Measurements from ENCODE around the gene PLPP2.

The PLPP2 gene

DNA sequence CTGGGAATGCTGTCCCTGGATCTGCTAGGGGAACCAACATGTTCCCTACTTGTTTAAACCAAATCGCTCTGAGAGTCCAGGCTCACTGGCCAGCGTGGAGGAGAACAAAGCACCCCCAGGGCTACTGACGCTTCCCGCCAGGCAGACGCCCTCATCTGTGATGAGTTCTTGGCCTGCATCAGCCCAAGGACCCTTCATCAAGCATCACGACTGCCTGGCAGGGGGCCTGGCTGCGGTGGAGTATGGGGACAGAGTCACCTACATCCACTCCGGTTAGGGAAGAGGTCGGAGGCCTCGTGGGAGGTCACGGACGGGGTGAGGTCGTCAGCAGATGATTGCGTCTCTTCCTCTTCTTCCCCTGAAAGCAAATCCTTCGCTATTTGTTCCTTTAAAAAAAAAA lies 35.7 kb upstream of the PLPP2 start:
- no peaks in the 10 kb centered on the region for H3K27me3 ChIP-seq (ENCODE audit: insufficient read depth, low read length)
- no peak overlapping the region for H3K4ac ChIP-seq (ENCODE audit: low read depth, low read length)
- no peak overlapping the region for H2BK5ac ChIP-seq (ENCODE audit: low read depth, low read length, poor library complexity)
- H3K4me3 ChIP-seq (ENCODE audit: low read depth, low read length): no peak overlapping the region
- H2BK12ac ChIP-seq (ENCODE audit: low read length): no peak overlapping the region
- H2AFZ ChIP-seq (ENCODE audit: insufficient read depth, low read length, poor library complexity): no peak overlapping the region
- H2AK5ac ChIP-seq (ENCODE audit: low read length): no peak overlapping the region
- no peak overlapping the region for H3K27ac ChIP-seq (ENCODE audit: low read depth, low read length)
- no peak overlapping the region for H3K4me2 ChIP-seq (ENCODE audit: low read length)
- peaks cover 8% of the 10 kb centered on the region for H3K9me3 ChIP-seq (ENCODE audit: insufficient read depth, low read depth, low read length)
- no peaks in the 10 kb centered on the region for H3K4me1 ChIP-seq (ENCODE audit: control insufficient read depth in 1 of 2, insufficient read depth in 2 of 2, low read length in 2 of 2)
- no peaks in the 10 kb centered on the region for H3K79me2 ChIP-seq (ENCODE audit: control insufficient read depth, insufficient read depth, low read length, poor library complexity)
- H3K36me3 ChIP-seq (ENCODE audit: control insufficient read depth in 1 of 2, insufficient read depth in 2 of 2, low read length in 2 of 2): peaks cover 78 to 83% of the 10 kb centered on the region in 2 experiments
- DNase-seq: no peak
- H3K79me1 ChIP-seq (ENCODE audit: low read length): no peaks in the 10 kb centered on the region
- H4K8ac ChIP-seq (ENCODE audit: low read depth, low read length): no peak overlapping the region
- no peak overlapping the region for H4K12ac ChIP-seq (ENCODE audit: low read depth, low read length)
- H3K14ac ChIP-seq (ENCODE audit: low read length): no peak overlapping the region
- H3K18ac ChIP-seq (ENCODE audit: low read length): no peak overlapping the region
- no peak overlapping the region for H3K23ac ChIP-seq (ENCODE audit: low read length)
- no CpG with 5 or more reads among the region's 15 CpGs for WGBS (ENCODE audit: extremely low coverage, insufficient coverage, insufficient read length)
- no peak overlapping the region for H2BK120ac ChIP-seq (ENCODE audit: insufficient read depth, low read length, poor library complexity)
- H3K9ac ChIP-seq (ENCODE audit: low read length): no peak overlapping the region
- no peak overlapping the region for H4K91ac ChIP-seq (ENCODE audit: low read depth, low read length)

DNA sequence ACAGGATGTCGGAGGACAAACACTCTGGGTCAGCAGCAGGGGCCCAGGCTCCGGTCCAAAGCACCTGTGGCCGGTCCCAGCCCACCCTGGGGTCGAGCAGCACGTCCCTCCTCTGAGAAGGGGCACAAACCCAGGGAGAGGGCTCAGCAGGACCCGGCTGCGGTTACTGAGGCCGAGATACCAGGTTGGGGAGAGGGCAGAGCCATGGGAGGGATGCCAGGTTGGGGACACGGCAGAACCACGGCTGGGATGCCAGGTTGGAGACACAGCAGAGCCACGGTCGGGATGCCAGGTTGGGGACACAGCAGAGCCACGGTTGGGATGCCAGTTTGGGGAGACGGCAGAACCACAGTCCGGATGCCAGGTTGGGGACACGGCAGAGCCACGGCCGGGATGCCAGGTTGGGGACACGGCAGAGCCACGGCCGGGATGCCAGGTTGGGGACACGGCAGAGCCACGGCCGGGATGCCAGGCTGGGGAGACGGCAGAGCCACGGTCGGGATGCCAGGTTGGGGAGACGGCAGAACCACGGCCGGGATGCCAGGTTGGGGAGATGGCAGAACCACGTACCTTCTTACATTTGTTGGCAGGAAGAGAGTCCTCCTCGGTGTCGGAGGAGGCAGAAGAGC lies 34.8 kb upstream of the PLPP2 start:
- H3K23ac ChIP-seq (ENCODE audit: low read length): no peak overlapping the region
- no peaks in the 10 kb centered on the region for H3K4me1 ChIP-seq (ENCODE audit: control insufficient read depth in 1 of 2, insufficient read depth in 2 of 2, low read length in 2 of 2)
- H3K79me1 ChIP-seq (ENCODE audit: low read length): no peaks in the 10 kb centered on the region
- peaks cover 8% of the 10 kb centered on the region for H3K9me3 ChIP-seq (ENCODE audit: insufficient read depth, low read depth, low read length)
- DNase-seq: no peak
- no peak overlapping the region for H4K91ac ChIP-seq (ENCODE audit: low read depth, low read length)
- no peak overlapping the region for H3K4ac ChIP-seq (ENCODE audit: low read depth, low read length)
- H3K27me3 ChIP-seq (ENCODE audit: insufficient read depth, low read length): no peaks in the 10 kb centered on the region
- H3K4me2 ChIP-seq (ENCODE audit: low read length): no peak overlapping the region
- H2AFZ ChIP-seq (ENCODE audit: insufficient read depth, low read length, poor library complexity): no peak overlapping the region
- no peaks in the 10 kb centered on the region for H3K79me2 ChIP-seq (ENCODE audit: control insufficient read depth, insufficient read depth, low read length, poor library complexity)
- H3K14ac ChIP-seq (ENCODE audit: low read length): no peak overlapping the region
- WGBS (ENCODE audit: extremely low coverage, insufficient coverage, insufficient read length): no CpG with 5 or more reads among the region's 33 CpGs
- no peak overlapping the region for H3K27ac ChIP-seq (ENCODE audit: low read depth, low read length)
- no peak overlapping the region for H3K9ac ChIP-seq (ENCODE audit: low read length)
- H2AK5ac ChIP-seq (ENCODE audit: low read length): no peak overlapping the region
- H2BK12ac ChIP-seq (ENCODE audit: low read length): no peak overlapping the region
- no peak overlapping the region for H2BK5ac ChIP-seq (ENCODE audit: low read depth, low read length, poor library complexity)
- H3K18ac ChIP-seq (ENCODE audit: low read length): no peak overlapping the region
- H3K36me3 ChIP-seq (ENCODE audit: control insufficient read depth in 1 of 2, insufficient read depth in 2 of 2, low read length in 2 of 2): peaks cover 73 to 82% of the 10 kb centered on the region in 2 experiments
- H4K8ac ChIP-seq (ENCODE audit: low read depth, low read length): no peak overlapping the region
- no peak overlapping the region for H3K4me3 ChIP-seq (ENCODE audit: low read depth, low read length)
- H4K12ac ChIP-seq (ENCODE audit: low read depth, low read length): no peak overlapping the region
- H2BK120ac ChIP-seq (ENCODE audit: insufficient read depth, low read length, poor library complexity): no peak overlapping the region

DNA sequence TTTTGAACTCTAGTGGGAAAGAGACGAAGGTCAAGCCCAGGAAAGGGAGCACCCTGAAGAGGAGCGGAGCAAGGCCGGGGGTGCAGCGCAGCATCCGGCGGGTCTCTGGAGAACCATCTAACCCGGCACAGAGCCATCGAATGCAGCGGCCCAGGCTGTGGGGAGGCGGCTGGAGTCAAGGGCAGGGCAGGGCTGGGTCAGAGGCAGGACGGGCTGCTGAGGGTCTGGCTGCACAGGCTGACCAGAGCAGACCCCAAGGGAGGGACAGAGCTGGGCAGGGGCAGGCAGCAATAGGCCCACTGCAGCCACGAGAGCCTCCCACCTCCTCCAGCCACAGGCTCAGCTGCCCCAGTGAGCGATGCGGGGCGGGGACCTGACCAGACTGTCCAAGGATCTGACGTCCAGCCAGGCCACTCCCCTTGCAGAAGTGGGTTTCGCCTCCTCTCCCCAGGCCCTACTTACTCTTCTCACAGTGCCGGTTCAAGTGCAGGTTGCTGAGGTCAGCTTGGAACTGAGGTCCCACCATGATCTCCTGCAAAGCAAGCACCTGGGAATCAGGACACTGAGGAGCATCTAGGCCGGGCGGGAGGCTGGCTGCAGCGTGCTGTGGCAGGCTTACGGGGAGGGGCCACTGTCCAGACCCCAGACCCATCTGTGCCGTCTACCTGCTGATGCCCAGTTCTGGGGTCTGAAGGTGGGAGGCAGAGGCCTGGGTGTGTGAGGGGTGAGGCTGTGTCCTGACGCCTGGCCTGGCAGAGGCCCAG lies 34.2 kb upstream of the PLPP2 start:
- Histone ChIP-seq H3K4me2 (ENCODE audit: low read length) (no peak overlapping the region), H3K36me3 (ENCODE audit: control insufficient read depth in 1 of 2, insufficient read depth in 2 of 2, low read length in 2 of 2) (peaks cover 77 to 83% of the 10 kb centered on the region in 2 experiments), H3K14ac (ENCODE audit: low read length) (no peak overlapping the region), H3K27ac (ENCODE audit: low read depth, low read length) (no peak overlapping the region), H4K12ac (ENCODE audit: low read depth, low read length) (no peak overlapping the region), H3K4me1 (ENCODE audit: control insufficient read depth in 1 of 2, insufficient read depth in 2 of 2, low read length in 2 of 2) (no peaks in the 10 kb centered on the region), H3K23ac (ENCODE audit: low read length) (no peak overlapping the region), H3K4me3 (ENCODE audit: low read depth, low read length) (no peak overlapping the region), H4K91ac (ENCODE audit: low read depth, low read length) (no peak overlapping the region), H2AFZ (ENCODE audit: insufficient read depth, low read length, poor library complexity) (no peak overlapping the region), H4K8ac (ENCODE audit: low read depth, low read length) (no peak overlapping the region), H3K9ac (ENCODE audit: low read length) (no peak overlapping the region), H3K79me2 (ENCODE audit: control insufficient read depth, insufficient read depth, low read length, poor library complexity) (no peaks in the 10 kb centered on the region), H2AK5ac (ENCODE audit: low read length) (no peak overlapping the region), H2BK5ac (ENCODE audit: low read depth, low read length, poor library complexity) (no peak overlapping the region), H3K79me1 (ENCODE audit: low read length) (no peaks in the 10 kb centered on the region), H2BK12ac (ENCODE audit: low read length) (no peak overlapping the region), H3K27me3 (ENCODE audit: insufficient read depth, low read length) (no peaks in the 10 kb centered on the region), H2BK120ac (ENCODE audit: insufficient read depth, low read length, poor library complexity) (no peak overlapping the region), H3K18ac (ENCODE audit: low read length) (no peak overlapping the region), H3K9me3 (ENCODE audit: insufficient read depth, low read depth, low read length) (peaks cover 11% of the 10 kb centered on the region), H3K4ac (ENCODE audit: low read depth, low read length) (no peak overlapping the region)
- WGBS (ENCODE audit: extremely low coverage, insufficient coverage, insufficient read length): no CpG with 5 or more reads among the region's 24 CpGs
- no peak for DNase-seq

DNA sequence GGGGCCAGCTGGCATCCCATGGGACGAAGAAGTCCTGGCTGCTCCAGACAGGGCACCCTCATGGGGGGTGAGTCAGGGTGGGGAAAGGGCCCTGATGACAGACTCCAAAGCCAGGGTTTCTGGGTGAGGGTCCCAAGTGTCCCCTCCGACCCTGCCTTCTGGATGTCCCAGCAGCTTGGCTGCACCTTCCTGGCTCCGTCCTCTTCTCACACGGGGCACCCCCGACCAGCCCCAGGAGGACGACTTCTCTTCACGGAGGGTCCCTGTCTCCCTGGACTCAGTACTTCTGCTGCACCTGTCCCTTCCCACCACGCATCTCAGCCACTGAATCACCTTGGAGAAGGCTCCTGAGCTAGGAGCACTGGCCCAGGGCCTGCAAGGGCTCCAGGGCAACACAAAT lies 33.5 kb upstream of the PLPP2 start:
- no peaks in the 10 kb centered on the region for H3K27me3 ChIP-seq (ENCODE audit: insufficient read depth, low read length)
- no peak overlapping the region for H4K91ac ChIP-seq (ENCODE audit: low read depth, low read length)
- peaks cover 73 to 82% of the 10 kb centered on the region in 2 experiments for H3K36me3 ChIP-seq (ENCODE audit: control insufficient read depth in 1 of 2, insufficient read depth in 2 of 2, low read length in 2 of 2)
- no peak overlapping the region for H3K23ac ChIP-seq (ENCODE audit: low read length)
- no CpG with 5 or more reads among the region's 8 CpGs for WGBS (ENCODE audit: extremely low coverage, insufficient coverage, insufficient read length)
- no peak overlapping the region for H3K18ac ChIP-seq (ENCODE audit: low read length)
- no peak overlapping the region for H2BK120ac ChIP-seq (ENCODE audit: insufficient read depth, low read length, poor library complexity)
- H3K79me1 ChIP-seq (ENCODE audit: low read length): no peaks in the 10 kb centered on the region
- H3K4me1 ChIP-seq (ENCODE audit: control insufficient read depth in 1 of 2, insufficient read depth in 2 of 2, low read length in 2 of 2): no peaks in the 10 kb centered on the region
- DNase-seq: no peak
- no peak overlapping the region for H3K4ac ChIP-seq (ENCODE audit: low read depth, low read length)
- H3K14ac ChIP-seq (ENCODE audit: low read length): no peak overlapping the region
- H2BK12ac ChIP-seq (ENCODE audit: low read length): no peak overlapping the region
- no peak overlapping the region for H3K4me2 ChIP-seq (ENCODE audit: low read length)
- no peak overlapping the region for H4K8ac ChIP-seq (ENCODE audit: low read depth, low read length)
- no peak overlapping the region for H2AK5ac ChIP-seq (ENCODE audit: low read length)
- H4K12ac ChIP-seq (ENCODE audit: low read depth, low read length): no peak overlapping the region
- no peak overlapping the region for H2BK5ac ChIP-seq (ENCODE audit: low read depth, low read length, poor library complexity)
- peaks cover 9% of the 10 kb centered on the region for H3K9me3 ChIP-seq (ENCODE audit: insufficient read depth, low read depth, low read length)
- no peak overlapping the region for H2AFZ ChIP-seq (ENCODE audit: insufficient read depth, low read length, poor library complexity)
- H3K9ac ChIP-seq (ENCODE audit: low read length): no peak overlapping the region
- no peak overlapping the region for H3K4me3 ChIP-seq (ENCODE audit: low read depth, low read length)
- no peaks in the 10 kb centered on the region for H3K79me2 ChIP-seq (ENCODE audit: control insufficient read depth, insufficient read depth, low read length, poor library complexity)
- H3K27ac ChIP-seq (ENCODE audit: low read depth, low read length): no peak overlapping the region
